H9 (cell line): ENCODE measurements around the gene BIRC7. TPM values are rescaled to one million over a fixed set of nuclear protein-coding genes. Genes with fewer than 3 reads are reported as not detected.

Experiments
- DNase-seq: peaks from one replicate; pipeline ENCODE4 v3.0.0-alpha.2; 2017
- H2AFZ ChIP-seq: one replicate; pipeline ENCODE4 v1.6.1; 2013; ENCODE audit warnings: mild to moderate bottlenecking, low read length, control low read depth, moderate library complexity
- H2AK5ac ChIP-seq: 2 replicates; pipeline ENCODE4 v1.6.1; 2013; ENCODE audit warnings: low read length, control low read depth, mixed read lengths; ENCODE audit not compliant: insufficient read length
- H2BK120ac ChIP-seq: one replicate; pipeline ENCODE4 v1.6.1; 2013; ENCODE audit warnings: low read depth, mild to moderate bottlenecking, low read length, control low read depth, inconsistent platforms; ENCODE audit not compliant: poor library complexity, severe bottlenecking
- H2BK12ac ChIP-seq: 2 replicates; pipeline ENCODE4 v1.6.1; 2013; ENCODE audit warnings: low read length, control low read depth, mixed read lengths, low read depth; ENCODE audit not compliant: insufficient read length
- H2BK15ac ChIP-seq: 2 replicates; pipeline ENCODE4 v1.6.1; 2013; ENCODE audit warnings: low read depth, low read length, control low read depth
- H2BK20ac ChIP-seq: one replicate; pipeline ENCODE4 v1.6.1; 2013; ENCODE audit warnings: low read depth, mild to moderate bottlenecking, low read length, control low read depth, inconsistent platforms; ENCODE audit not compliant: poor library complexity, severe bottlenecking
- H2BK5ac ChIP-seq: 2 replicates; pipeline ENCODE4 v1.6.1; 2013; ENCODE audit warnings: low read length, control low read depth, mixed read lengths; ENCODE audit not compliant: insufficient read length
- H3K14ac ChIP-seq: 2 replicates; pipeline ENCODE4 v1.6.1; 2013; ENCODE audit warnings: low read length, control low read depth; ENCODE audit not compliant: insufficient read depth
- H3K18ac ChIP-seq: 2 replicates; pipeline ENCODE4 v1.6.1; 2013; ENCODE audit warnings: low read depth, mild to moderate bottlenecking, mixed read lengths, low read length, control low read depth; ENCODE audit not compliant: insufficient read length
- H3K23ac ChIP-seq: 2 replicates; pipeline ENCODE4 v1.6.1; 2013; ENCODE audit warnings: low read length, control low read depth, mixed read lengths, low read depth; ENCODE audit not compliant: insufficient read length
- H3K23me2 ChIP-seq: 2 replicates; pipeline ENCODE4 v1.6.1; 2013; ENCODE audit warnings: low read depth, mild to moderate bottlenecking, mixed read lengths, low read length, control low read depth; ENCODE audit not compliant: insufficient read length, poor library complexity, severe bottlenecking
- H3K27ac ChIP-seq: 2 replicates; pipeline ENCODE4 v1.5.1; 2013; ENCODE audit warnings: low read length, control low read depth, mixed read lengths, low read depth; ENCODE audit not compliant: insufficient read length
- H3K27me3 ChIP-seq: 2 replicates; pipeline ENCODE4 v1.6.1; 2013; ENCODE audit warnings: low read length, control low read depth, inconsistent platforms; ENCODE audit not compliant: insufficient read depth
- H3K4ac ChIP-seq: 2 replicates; pipeline ENCODE4 v1.6.1; 2013; ENCODE audit warnings: low read depth, mild to moderate bottlenecking, control low read depth, inconsistent platforms, low read length, moderate library complexity
- H3K4me1 ChIP-seq: 2 replicates; pipeline ENCODE4 v1.6.1; 2013; ENCODE audit warnings: low read length, control low read depth, inconsistent platforms; ENCODE audit not compliant: insufficient read depth
- H3K4me2 ChIP-seq: 2 replicates; pipeline ENCODE4 v1.6.1; 2013; ENCODE audit warnings: low read length, control low read depth, mixed read lengths; ENCODE audit not compliant: insufficient read length, insufficient read depth
- H3K56ac ChIP-seq: 2 replicates; pipeline ENCODE4 v1.6.1; 2013; ENCODE audit warnings: low read depth, mild to moderate bottlenecking, mixed read lengths, low read length, control low read depth; ENCODE audit not compliant: insufficient read length
- H3K79me1 ChIP-seq: 2 replicates; pipeline ENCODE4 v1.6.1; 2013; ENCODE audit warnings: low read depth, mild to moderate bottlenecking, moderate library complexity, low read length, control low read depth, inconsistent platforms; ENCODE audit not compliant: insufficient read depth, poor library complexity, severe bottlenecking
- H3K79me2 ChIP-seq: 2 replicates; pipeline ENCODE4 v1.6.1; 2013; ENCODE audit warnings: low read length, control low read depth, inconsistent platforms; ENCODE audit not compliant: insufficient read depth
- H3K9ac ChIP-seq: 2 replicates; pipeline ENCODE4 v1.6.1; 2013; ENCODE audit warnings: low read length, control low read depth, mixed read lengths; ENCODE audit not compliant: insufficient read length; ENCODE audit errors: extremely low read depth
- H3K9me3 ChIP-seq: one replicate; pipeline ENCODE4 v1.6.1; 2013; ENCODE audit warnings: low read depth, low read length, inconsistent platforms; ENCODE audit not compliant: control insufficient read depth
- H3T11ph ChIP-seq: one replicate; pipeline ENCODE4 v1.6.1; 2013; ENCODE audit warnings: mild to moderate bottlenecking, low read length, control low read depth, inconsistent platforms
- H4K20me1 ChIP-seq: one replicate; pipeline ENCODE4 v1.6.1; 2013; ENCODE audit not compliant: control insufficient read depth, insufficient read length, insufficient read depth
- H4K5ac ChIP-seq: 2 replicates; pipeline ENCODE4 v1.6.1; 2013; ENCODE audit warnings: low read depth, mild to moderate bottlenecking, mixed read lengths, low read length, control low read depth; ENCODE audit not compliant: insufficient read length
- H4K8ac ChIP-seq: replicated peaks from 2 replicates; pipeline ENCODE4 v1.6.1; 2013; ENCODE audit warnings: low read length, control low read depth, mixed read lengths, low read depth; ENCODE audit not compliant: insufficient read length
- H4K91ac ChIP-seq: 2 replicates; pipeline ENCODE4 v1.6.1; 2013; ENCODE audit warnings: low read depth, mild to moderate bottlenecking, moderate library complexity, mixed read lengths, low read length, control low read depth; ENCODE audit not compliant: insufficient read length
- H3K27ac Mint-ChIP-seq, 3 experiments: 2 replicates in 2 of 3; 3 replicates in 1 of 3; pipeline ENCODE4 v1.8.0; 2020 to 2021; ENCODE audit warnings: mixed read lengths in 3 of 3, mild to moderate bottlenecking in 1 of 3, moderate library complexity in 1 of 3
- H3K27me3 Mint-ChIP-seq: 2 replicates; pipeline ENCODE4 v1.8.0; 2021; ENCODE audit warnings: low read depth, mild to moderate bottlenecking, moderate library complexity, mixed read lengths
- H3K36me3 Mint-ChIP-seq, 3 experiments: 2 replicates in 2 of 3; 3 replicates in 1 of 3; pipeline ENCODE4 v1.8.0; 2020 to 2021; ENCODE audit warnings: low read depth in 3 of 3, mixed read lengths in 3 of 3; ENCODE audit not compliant: insufficient read depth in 1 of 3
- H3K4me1 Mint-ChIP-seq, 2 experiments: 2 replicates each; pipeline ENCODE4 v1.8.0; 2020; ENCODE audit warnings: mixed read lengths in 2 of 2
- H3K4me3 Mint-ChIP-seq, 2 experiments: 2 replicates in 1 of 2; 3 replicates in 1 of 2; pipeline ENCODE4 v1.8.0; 2020 to 2021; ENCODE audit warnings: mild to moderate bottlenecking in 2 of 2, mixed read lengths in 2 of 2, moderate library complexity in 1 of 2
- H3K9me3 Mint-ChIP-seq, 2 experiments: 2 replicates in 1 of 2; 3 replicates in 1 of 2; pipeline ENCODE4 v1.8.0; 2020; ENCODE audit warnings: mild to moderate bottlenecking in 2 of 2, mixed read lengths in 2 of 2, moderate library complexity in 1 of 2
- WGBS: extraction: QIAGEN DNeasy Blood & Tissue Kit; methylation state at CpG from one replicate; pipeline ENCODE4 v1.1.7; 2013; ENCODE audit warnings: missing lambda C conversion rate, low lambda C conversion rate, mixed read lengths; ENCODE audit not compliant: insufficient read length; ENCODE audit errors: extremely low coverage; 5-methylcytosine and 5-hydroxymethylcytosine counted together
- total RNA-seq: library from RNA; stranded (reverse); gene quantifications from 2 replicates; pipeline ENCODE4 v1.2.1, GENCODE V29; 2021
- TF ChIP-seq, protein P1 (sequence below): fragments of 200-600 bp; sonication (generic); conservative IDR thresholded peaks from 3 replicates; pipeline ENCODE4 v1.8.0; 2021; ENCODE audit warnings: antibody characterized with exemption, mild to moderate bottlenecking

Gene BIRC7
- total RNA-seq, 1 experiment from 2014 or later, result not detected

DNA sequence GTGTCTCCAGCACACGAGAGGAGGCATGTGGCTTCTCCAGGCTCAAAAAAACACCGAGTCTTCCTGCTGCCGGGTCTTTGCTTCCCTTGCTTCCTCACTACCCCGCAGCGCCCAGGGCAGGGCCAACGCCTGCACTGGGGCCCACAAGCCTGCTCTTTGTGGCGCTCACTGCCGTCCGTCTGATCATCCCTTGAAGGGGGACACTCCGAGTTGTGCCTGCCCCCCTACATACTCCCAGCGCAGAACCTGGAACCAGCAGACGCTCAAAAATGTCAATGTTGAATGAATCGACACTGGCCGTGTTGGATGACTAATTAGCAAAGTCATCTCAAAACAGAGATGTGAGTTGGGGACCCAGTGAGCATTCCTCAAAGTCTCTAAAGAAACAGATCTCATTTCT, 28.8 kb downstream of the BIRC7 start:
- no peak overlapping the region for H4K91ac ChIP-seq
- peaks cover 11 to 35% of the 10 kb centered on the region in 2 experiments for H3K4me1 Mint-ChIP-seq
- no peak overlapping the region for H3K4me3 Mint-ChIP-seq
- H2AFZ ChIP-seq, result no peak overlapping the region
- H3K23me2 ChIP-seq, result no peaks in the 10 kb centered on the region
- no peak overlapping the region for H3K4me2 ChIP-seq
- no peaks in the 10 kb centered on the region for H3K79me2 ChIP-seq
- no peak overlapping the region for H4K5ac ChIP-seq
- H2BK20ac ChIP-seq, result no peak overlapping the region
- H3K79me1 ChIP-seq, result no peaks in the 10 kb centered on the region
- H2BK15ac ChIP-seq, result no peak overlapping the region
- peak overlapping the region in 1 of 3 experiments; percentile 56; a peak in 1 of 7 replicates for H3K27ac Mint-ChIP-seq
- H4K20me1 ChIP-seq, result no peaks in the 10 kb centered on the region
- DNase-seq, result no peak
- H3K27ac ChIP-seq, result no peak overlapping the region
- no peak overlapping the region for H3K56ac ChIP-seq
- H3K4ac ChIP-seq, result no peak overlapping the region
- H4K8ac ChIP-seq, result no peak overlapping the region
- H2BK120ac ChIP-seq, result no peak overlapping the region
- no peaks in the 10 kb centered on the region for H3K9me3 ChIP-seq
- H3K4me1 ChIP-seq, result no peaks in the 10 kb centered on the region; the same call in 1 of the 2 replicates
- no peak overlapping the region for H2AK5ac ChIP-seq
- no peaks in the 10 kb centered on the region for H3K36me3 Mint-ChIP-seq
- no peak overlapping the region for H2BK5ac ChIP-seq
- no peak overlapping the region for H3K9ac ChIP-seq
- no peaks in the 10 kb centered on the region for H3K9me3 Mint-ChIP-seq
- H3K27me3 Mint-ChIP-seq, result peaks cover 15% of the 10 kb centered on the region
- H3T11ph ChIP-seq, result no peak overlapping the region
- H3K23ac ChIP-seq, result no peak overlapping the region
- no peak overlapping the region for H3K14ac ChIP-seq
- H3K18ac ChIP-seq, result no peak overlapping the region
- TF ChIP-seq, protein P1, sequence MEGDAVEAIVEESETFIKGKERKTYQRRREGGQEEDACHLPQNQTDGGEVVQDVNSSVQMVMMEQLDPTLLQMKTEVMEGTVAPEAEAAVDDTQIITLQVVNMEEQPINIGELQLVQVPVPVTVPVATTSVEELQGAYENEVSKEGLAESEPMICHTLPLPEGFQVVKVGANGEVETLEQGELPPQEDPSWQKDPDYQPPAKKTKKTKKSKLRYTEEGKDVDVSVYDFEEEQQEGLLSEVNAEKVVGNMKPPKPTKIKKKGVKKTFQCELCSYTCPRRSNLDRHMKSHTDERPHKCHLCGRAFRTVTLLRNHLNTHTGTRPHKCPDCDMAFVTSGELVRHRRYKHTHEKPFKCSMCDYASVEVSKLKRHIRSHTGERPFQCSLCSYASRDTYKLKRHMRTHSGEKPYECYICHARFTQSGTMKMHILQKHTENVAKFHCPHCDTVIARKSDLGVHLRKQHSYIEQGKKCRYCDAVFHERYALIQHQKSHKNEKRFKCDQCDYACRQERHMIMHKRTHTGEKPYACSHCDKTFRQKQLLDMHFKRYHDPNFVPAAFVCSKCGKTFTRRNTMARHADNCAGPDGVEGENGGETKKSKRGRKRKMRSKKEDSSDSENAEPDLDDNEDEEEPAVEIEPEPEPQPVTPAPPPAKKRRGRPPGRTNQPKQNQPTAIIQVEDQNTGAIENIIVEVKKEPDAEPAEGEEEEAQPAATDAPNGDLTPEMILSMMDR, result no peak
- no peaks in the 10 kb centered on the region for H3K27me3 ChIP-seq
- WGBS, result no CpG with 5 or more reads among the region's 14 CpGs
- no peak overlapping the region for H2BK12ac ChIP-seq
